ENCODE results near the gene IFIT5. TPM values are rescaled to one million over a fixed set of nuclear protein-coding genes. Genes with fewer than 3 reads are reported as not detected.
"Not testable (repeated sequence)": the region's sequence is repeated elsewhere in the genome, so short reads cannot be mapped to it uniquely, and the experiment has no call there.

IFIT5 gene
- polyA plus RNA-seq, 10 donors, result 10.3 to 14.9 (median 12.2) TPM

DNA sequence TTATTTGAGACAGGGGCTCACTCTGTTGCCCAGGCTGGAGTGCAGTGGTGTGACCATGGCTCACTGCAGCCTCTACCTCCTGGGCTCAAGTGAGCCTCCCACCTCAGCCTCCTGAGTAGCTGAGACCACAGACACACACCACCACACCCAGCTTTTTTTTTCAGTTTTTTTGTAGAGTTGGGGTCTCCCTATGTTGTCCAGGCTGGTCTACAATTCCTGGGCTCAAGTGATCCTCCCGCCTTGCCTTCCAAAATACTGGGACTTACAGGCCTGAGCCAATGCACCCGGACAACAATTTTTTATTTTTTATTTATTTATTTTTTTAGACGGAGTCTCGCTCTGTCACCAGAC, 23.2 kb upstream of the IFIT5 start:
- not testable (repeated sequence) for DNase-seq

DNA sequence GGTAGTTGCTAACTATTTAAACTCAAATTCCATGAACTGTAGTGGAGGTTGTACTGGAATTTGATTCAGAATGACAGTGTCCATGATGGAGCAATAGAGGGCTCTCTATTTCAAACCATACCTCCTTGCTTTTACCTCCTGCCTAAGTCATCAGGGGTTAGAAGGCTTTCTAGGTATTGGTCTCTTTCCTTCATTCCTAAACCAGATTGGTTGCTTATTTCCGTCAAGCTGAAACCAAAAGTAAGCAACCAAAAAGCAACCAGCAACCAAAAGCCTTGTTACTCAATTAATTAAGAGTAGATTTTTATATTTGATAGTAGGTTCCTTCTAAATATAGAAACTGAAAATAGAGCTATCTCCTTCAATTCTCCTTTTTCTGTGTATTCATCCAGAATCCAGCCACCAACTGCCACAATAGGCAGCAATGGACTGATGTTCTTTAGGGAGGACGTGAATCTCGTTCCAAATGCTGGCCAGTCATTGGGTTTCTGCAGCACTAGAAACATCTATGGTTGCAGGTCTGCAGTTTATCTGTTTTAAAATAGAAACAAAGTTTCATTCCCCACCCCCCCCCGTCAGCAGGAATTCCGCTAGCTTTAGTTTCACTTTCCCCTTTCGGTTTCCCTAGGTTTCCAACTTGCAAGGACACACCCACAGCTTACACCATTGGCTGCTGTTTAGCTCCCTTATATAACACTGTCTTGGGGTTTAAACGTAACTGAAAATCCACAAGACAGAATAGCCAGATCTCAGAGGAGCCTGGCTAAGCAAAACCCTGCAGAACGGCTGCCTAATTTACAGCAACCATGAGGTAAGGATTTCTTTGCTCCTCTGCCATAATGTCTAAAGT, 22.2 kb upstream of the IFIT5 start, which contains the start of gene IFIT1:
Gene IFIT1 (plus strand): TSS at position 717 of the 850 bp plus-strand sequence. CDS start 90 bp downstream, at position 807.
- peak; percentile 90 to 95 (median 93) for DNase-seq

DNA sequence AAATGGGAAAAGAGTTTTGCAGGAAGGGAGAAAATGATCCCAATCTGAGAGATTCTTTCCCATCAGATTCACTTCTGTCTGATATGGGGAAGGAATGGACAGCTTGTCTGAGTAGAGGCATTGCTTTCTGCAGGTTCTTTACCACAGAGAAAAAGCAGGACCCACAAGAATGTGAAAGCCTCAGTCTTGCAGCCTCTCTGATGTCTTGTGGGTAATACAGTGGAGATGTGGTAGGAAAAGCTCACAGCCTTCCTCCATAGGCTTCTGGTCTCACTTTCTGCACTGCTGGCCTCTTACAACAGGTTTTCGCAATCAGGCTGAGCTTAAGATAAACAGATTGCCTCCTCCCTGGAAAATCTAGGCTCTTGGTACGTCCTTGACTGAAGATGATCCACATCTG, 21.4 kb upstream of the IFIT5 start:
- peak in 2 of 3 donors; percentile 60 to 76 for DNase-seq

DNA sequence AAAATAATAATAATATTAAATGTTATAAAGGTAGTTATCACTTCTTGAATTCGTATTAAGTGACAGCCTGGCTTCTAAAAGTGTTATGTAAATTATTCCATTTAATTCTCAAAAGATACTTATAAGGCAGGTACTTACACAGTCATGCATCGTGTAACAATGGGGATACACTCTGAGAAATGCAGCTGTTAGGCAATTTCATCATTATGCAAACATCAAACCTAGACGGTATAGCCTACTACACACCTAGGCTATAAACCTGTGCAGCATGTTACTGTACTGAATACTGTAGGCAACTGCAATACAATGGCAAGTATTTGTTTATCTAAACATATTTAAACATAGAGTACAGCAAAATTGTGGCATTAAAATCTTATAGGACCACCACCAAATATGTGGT, 20.5 kb upstream of the IFIT5 start:
- no peak for DNase-seq

DNA sequence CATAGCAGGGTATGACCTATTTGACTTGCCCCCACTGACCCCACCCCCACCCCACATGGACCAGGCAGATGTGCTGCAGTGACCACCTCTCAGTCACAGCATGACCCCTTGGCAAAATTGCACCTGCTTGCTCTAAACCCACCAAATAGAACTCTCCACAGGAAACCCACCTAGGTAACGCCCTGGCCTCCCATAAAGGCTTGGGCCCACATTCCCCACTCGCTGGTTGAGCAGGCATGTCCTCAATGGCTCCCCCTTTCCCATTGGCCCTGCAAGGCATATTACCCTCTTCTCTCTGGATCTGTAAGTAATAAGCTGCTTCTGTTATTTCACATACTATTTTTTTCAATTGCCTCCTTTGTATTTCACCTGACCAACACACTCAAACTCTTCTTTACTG, 19.2 kb upstream of the IFIT5 start:
- DNase-seq, result no peak

DNA sequence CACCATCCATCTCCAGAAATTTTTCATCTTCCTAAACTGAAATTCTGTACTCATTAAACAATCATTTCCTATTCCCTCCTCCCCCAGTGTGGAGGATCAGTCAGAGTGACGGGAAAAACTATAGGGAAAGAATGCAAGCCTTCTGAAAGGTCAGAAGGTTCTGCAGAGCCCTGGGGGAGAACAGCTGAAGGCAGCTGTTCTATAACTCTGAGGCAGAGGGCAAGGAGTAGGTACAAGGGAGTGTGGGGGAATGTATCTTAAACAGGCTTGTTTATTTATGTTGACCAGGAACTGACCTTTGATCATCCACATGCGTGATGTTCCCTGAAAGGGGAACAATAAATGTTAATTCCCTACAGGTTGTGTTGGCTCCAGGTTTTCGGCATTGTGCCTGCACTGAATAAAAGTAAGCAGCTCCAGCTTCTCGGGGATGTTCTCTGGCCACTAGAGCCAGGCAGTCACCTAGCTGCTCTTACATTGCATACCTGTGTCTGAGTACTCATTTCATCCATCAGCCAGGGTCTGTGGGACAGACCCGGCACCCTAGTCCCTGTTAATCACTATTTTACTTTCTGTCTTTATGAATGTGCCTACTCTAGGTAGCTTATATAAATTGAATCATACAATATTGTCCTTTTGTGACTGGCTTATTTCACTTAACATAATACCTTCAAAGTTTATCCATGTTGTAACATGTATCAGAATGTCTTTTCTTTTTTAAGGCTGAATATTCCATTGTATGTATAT, 16.2 kb upstream of the IFIT5 start:
- DNase-seq, result peak in 2 of 3 donors; percentile 32 to 70

DNA sequence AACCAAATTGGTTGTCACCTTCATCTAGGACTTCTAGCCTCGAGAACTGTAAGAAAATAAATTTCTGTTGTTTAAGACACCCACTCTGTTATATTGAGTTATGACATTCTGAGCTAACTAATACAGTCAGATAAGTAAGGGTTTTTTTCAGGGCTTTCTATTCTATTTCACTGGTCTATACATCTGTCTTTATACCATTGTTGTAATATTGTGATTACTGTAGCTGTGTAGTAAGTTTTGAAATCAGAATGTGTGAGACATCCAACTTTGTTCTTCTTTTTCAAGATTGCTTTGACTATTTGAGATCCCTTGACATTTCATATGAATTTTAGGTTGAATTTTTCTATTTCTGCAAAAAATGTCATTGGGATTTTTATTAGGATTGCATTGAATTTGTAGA, 14.4 kb upstream of the IFIT5 start:
- no peak for DNase-seq

DNA sequence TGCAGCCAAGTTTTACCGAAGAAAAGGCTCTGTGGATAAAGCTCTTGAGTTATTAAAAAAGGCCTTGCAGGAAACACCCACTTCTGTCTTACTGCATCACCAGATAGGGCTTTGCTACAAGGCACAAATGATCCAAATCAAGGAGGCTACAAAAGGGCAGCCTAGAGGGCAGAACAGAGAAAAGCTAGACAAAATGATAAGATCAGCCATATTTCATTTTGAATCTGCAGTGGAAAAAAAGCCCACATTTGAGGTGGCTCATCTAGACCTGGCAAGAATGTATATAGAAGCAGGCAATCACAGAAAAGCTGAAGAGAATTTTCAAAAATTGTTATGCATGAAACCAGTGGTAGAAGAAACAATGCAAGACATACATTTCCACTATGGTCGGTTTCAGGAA, 11.3 kb upstream of the IFIT5 start:
- no peak for DNase-seq

DNA sequence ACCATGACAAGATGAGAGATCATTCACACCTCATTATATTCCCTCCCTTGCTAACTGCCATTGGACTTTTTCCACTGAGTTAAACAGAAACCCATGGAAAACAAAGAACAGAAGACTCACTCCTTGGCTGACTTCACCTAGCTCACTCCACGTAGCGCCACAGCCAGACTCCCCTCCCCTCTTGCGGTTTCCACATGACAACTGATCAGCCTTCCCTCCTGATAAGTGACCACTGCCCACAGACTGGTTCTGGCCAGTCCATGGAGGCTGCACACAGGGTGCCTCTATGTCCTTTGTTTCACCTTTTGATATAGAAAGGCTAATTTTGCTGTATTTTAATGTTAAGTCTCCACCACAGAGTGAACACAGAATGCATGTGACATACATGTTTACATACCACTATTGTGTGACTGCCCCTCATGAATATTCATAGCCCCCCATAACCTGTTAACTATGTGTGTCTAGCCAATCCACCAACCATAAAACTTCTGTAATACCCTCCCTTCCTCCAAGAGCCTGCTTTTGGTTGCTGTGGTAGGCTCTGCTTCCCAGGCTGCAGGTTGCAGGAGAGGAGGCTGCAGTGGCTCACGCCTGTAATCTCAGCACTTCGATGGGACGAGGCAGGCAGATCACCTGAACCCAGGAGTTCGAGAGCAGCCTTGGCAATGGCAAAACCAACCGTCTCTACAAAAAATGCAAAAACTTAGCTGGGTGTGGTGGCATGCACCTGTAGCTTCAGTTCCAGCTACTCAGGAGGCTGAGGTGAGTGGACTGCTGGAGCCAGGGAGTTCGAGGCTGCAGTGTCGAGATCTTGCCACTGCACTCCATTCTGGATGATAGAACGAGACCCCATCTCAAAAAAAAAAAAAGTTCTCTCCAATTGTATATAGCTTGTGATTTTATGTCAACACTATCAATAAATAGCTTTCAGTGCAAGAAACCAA, 10.0 kb upstream of the IFIT5 start:
- peak in 2 of 3 donors; percentile 20 to 46 for DNase-seq

DNA sequence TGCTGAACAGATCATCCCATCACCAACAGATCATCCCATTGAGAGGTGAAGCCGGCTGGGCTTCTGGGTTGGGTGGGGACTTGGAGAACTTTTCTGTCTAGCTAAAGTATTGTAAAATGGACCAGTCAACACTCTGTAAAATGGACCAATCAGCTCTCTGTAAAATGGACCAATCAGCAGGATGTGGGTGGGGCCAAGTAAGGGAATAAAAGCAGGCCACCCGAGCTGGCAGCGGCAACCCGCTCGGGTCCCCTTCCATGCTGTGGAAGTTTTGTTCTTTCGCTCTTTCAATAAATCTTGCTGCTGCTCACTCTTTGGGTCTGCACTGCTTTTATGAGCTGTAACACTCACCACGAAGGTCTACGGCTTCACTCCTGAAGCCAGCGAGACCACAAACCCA, 8.2 kb upstream of the IFIT5 start:
- not testable (repeated sequence) for DNase-seq

DNA sequence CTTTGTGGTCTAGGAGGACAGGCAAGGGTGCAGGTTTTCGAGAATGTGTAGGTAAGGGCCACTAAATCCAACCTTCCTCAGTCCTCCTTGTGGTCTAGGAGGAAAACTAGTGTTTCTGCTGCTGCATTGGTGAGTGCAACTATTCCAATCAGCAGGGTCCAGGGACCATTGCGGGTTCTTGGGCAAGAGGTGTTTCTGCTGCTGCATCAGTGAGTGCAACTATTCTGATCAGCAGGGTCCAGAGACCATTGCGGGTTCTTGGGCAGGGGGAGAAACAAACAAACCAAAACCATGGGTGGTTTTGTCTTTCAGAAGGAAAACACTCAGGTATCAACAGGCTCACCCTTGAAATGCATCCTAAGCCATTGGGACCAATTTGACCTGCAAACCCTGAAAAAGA, 6.6 kb upstream of the IFIT5 start:
- DNase-seq, result not testable (repeated sequence)

DNA sequence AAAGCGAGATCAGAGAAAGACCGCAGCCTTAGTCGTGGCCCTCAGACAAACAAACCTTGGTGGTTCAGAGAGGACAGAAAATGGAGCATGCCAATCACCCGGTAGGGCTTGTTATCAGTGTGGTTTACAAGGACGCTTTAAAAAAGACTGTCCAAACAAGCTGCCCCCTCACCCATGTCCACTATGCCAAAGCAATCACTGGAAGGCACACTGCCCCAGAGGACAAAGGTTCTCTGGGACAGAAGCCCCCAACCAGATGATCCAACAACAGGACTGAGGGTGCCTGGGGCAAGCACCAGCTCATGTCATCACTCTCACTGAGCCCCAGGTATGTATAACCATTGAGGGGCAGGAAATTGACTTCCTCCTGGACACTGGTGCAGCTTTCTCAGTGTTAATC, 5.1 kb upstream of the IFIT5 start:
- DNase-seq, result not testable (repeated sequence)

DNA sequence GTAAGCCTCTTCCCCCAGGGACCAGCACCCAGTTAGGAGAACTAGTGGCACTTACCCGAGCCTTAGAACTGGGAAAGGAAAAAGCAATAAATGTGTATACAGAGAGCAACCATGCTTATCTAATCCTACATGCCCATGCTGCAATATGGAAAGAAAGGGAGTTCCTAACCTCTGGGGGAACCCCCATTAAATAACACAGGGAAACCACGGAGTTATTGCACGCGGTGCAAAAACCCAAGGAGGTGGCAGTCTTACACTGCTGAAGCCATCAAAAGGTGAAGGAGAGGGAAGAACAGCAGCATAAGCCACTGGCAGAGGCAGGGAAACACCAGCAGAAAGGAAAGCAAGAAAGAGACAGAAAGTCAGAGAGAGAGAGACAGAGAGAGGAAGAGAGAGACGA, 3.8 kb upstream of the IFIT5 start:
- DNase-seq, result not testable (repeated sequence)

DNA sequence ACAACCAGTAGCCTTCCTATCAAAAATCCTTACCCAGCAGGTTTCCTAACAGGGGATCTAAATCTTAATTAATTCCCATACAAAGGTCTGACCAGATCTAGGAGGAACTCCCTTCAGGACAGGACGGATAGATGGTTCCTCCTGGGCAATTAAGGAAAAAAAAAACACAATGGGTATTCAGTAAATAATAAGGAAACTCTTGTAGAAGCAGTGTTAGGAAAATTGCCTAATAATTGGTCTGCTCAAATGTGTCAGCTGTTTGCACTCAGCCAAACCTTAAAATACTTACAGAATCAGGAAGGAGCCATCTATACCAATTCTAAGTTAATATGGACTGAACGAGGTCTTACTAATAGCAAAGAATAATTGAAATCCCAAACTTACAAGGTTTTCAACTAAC, 3.2 kb upstream of the IFIT5 start:
- not testable (repeated sequence) for DNase-seq

DNA sequence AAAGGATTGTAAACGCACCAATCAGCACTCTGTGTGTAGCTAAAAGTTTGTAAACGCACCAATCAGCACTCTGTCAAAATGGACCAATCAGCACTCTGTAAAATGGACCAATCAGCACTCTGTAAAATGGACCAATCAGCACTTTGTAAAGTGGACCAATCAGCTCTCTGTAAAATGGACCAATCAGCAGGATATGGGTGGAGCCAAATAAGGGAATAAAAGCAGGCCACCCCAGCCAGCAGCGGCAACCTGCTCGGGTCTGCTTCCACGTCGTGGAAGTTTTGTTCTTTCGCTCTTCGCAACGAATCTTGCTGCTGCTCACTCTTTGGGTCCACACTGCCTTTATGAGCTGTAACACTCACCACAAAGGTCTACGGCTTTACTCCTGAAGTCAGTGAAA, 2.1 kb upstream of the IFIT5 start:
- not testable (repeated sequence) for DNase-seq

DNA sequence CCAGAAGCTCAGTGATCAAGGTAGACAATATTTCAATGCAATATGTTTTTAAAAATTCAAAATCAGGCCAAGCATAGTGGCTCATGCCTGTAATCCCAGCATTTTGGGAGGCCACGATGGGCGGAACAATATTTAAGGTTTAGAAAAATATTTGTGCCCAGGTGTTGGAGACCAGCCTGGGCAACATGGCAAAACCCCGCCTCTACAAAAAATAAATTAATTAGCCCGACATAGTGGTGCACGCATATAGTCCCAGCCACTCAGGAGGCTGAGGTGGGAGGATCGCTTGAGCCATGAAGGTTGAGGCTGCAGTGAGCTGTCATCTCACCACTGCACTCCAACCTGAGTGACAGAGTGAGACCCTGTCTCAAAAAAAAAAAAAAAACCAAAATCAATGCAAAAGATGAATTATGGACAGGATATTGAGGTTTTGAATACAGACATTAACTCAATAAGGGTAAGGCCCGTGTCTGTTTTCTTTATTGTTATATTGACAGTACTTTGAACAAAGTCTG, 913 bp upstream of the IFIT5 start:
- no peak for DNase-seq

DNA sequence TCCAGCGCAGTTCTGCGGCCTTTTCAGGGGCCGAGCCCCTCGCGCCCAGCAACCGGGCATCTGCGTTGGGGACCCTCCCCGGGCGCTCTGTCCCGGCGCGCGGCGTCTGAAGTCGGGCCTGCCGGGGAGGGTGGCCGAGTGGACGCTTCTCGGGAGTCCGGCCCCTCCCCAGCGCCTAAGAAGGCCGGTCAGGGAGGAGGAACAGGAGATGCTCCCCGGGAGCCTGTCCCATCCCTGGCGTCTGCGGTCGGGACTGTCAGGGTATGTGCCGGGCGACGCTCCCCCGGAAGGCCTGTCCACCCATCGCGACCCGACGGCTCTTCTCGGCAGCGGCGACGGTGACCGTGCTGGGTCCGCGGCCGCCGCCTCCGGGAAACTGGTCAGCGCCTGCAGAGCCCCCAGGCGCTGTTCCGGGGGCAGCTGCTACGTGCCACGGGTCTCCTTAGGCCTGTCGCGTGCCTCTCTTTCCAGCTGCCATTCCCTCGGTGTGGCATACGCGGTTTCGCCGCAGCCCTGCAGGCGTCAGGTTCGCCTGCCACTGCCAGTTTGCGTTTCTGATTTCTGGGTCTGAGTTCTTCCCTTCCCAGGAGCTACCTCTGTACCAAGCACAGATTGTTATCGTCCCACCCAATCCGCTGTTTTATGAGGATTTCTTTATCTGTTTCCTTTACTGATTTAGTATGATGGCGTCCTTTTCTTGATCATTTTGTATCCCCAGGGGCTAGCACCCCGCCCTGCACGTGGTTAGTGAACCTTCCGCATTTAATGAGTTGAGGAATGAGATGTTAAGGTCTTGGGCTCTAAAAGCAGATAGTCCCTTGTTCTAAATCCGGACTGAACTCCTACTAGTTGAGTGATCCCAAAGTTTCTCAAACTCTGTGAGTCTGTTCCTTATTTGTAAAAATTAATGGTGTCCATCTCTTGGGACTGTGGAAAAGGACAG, 782 bp downstream of the IFIT5 start:
- DNase-seq, result peak; percentile 44 to 92 (median 64)

DNA sequence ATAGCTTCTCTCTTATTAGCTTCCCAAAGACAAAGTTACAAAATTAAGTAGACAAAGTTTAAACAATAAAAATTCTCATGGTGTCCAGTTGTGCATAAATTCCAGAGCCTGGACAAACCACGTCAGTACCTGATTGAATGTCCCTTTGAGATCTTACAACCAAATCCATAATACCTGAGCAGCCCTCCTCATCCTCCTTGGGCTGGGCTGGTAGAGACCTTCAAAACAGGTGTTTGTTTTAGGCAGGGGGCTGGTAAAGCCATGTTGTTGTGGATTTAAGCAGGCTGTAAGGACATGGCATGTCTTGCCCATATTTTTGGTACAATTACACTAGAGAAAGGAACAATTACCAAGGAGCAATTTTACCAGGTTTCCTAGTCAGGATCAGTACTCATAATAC, 2.1 kb downstream of the IFIT5 start:
- no peak for DNase-seq

DNA sequence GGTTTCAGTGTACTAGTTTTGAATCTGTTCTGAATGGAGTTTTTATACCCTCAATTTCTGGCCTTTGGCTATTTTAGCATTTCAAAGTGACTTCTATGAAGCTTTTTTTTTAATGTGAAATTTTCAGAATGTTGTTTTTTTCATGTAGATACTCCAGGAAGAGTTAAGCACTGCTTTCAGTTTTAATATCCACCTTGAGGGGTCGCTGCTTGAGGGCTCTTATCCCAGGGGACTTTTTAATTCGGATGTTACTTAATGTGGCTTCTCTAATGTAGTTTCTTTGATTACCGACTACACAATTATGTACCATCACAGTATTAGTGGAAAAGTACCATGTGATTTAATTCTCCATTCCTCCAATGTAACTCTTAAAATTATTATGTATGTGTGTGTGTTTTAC, 5.2 kb downstream of the IFIT5 start:
- peak in 1 of 3 donors; percentile 30 for DNase-seq

DNA sequence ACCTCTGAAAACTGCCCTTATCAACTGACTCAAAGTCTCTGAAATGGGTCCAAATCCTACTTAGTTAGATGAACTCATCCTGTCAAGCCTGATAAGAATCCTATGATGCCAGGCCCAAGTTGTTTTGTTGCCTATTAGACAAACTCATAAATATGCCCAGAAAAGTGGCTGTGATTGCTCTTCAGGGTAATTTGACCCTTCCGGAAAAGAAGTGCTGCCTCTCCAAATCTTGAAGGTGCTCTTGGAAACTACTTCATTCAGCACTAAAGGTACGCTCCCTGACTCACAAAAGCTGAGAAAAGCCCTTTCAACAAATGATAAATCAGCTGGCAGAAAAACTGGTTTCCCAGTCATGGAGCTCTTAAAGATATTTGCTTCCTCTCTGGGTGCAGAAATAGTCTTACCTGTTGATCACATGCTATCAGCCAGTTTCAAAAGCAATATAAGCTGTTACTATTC, 6.7 kb downstream of the IFIT5 start:
- DNase-seq, result no peak

Data from muscle of back (tissue), 11 donors.